Psoas muscle (tissue), 8 donors: ENCODE results near the gene C6. TPM values are rescaled to one million over a fixed set of nuclear protein-coding genes. Genes with fewer than 3 reads are reported as not detected.

Experiments
- ATAC-seq, 4 donors: fragments of 200-7000 bp; cut with Tn5 transposase; one replicate each; pipeline ENCODE4 v1.9.1; 2020; ENCODE audit warnings: moderate library complexity in 3 of 4, mild to moderate bottlenecking in 2 of 4
- DNase-seq, 2 donors: peaks; one replicate each; pipeline ENCODE4 v3.0.0-alpha.2; 2020
- H3K27ac ChIP-seq: fragments of 200-600 bp; one replicate; pipeline ENCODE4 v1.8.0; 2022
- H3K27me3 ChIP-seq, 3 donors: fragments of 200-600 bp in 1 of 3; one replicate each; pipeline versions ENCODE4 v1.6.1 to v1.8.0; 2013 to 2022; ENCODE audit warnings: low read length in 2 of 3, mild to moderate bottlenecking in 2 of 3, moderate library complexity in 1 of 3; ENCODE audit not compliant: insufficient read depth in 3 of 3
- H3K36me3 ChIP-seq, 2 donors: fragments of 200-600 bp in 1 of 2; one replicate each; pipeline versions ENCODE4 v1.6.1 to v1.8.0; 2013 to 2022; ENCODE audit warnings: low read depth in 1 of 2, mild to moderate bottlenecking in 1 of 2, moderate library complexity in 1 of 2; ENCODE audit not compliant: insufficient read depth in 1 of 2
- H3K4me1 ChIP-seq: fragments of 200-600 bp; one replicate; pipeline ENCODE4 v1.8.0; 2022
- H3K4me3 ChIP-seq: fragments of 200-600 bp; one replicate; pipeline ENCODE4 v1.8.0; 2022; ENCODE audit warnings: mild to moderate bottlenecking
- H3K9me3 ChIP-seq: fragments of 200-600 bp; one replicate; pipeline ENCODE4 v1.8.0; 2022
- WGBS, 3 donors: extraction: QIAGEN DNeasy Blood & Tissue Kit; methylation state at CpG; one replicate each; pipeline versions ENCODE4 v1.1.6 to v1.1.7; 2013; 5-methylcytosine and 5-hydroxymethylcytosine counted together
- intact Hi-C, 2 donors: fragments of 100-400 bp; cut with DNase I; formaldehyde crosslinking; loops; one replicate each; pipeline versions ENCODE4 v1.11.0 to v1.14.2; 2022
- polyA plus RNA-seq, 3 donors: library from polyadenylated mRNA; stranded (reverse); fragments of 200-250 nt; gene quantifications; one replicate each; pipeline ENCODE4 v1.2.3, GENCODE V29; 2013
- total RNA-seq, 4 donors: library from RNA; stranded (reverse); fragmentation: NEBNext Ultra II Directional in 2 of 4; extraction: Animal tissue kit (Norgen Biotek cat#: 25700) in 2 of 4; gene quantifications; one replicate each; pipeline versions ENCODE4 v1.2.1 to v1.2.4, GENCODE V29; 2021 to 2023
- TF ChIP-seq, protein P1 (sequence below): fragments of 200-600 bp; IDR thresholded peaks from one replicate; pipeline ENCODE4 v1.8.0; 2022; ENCODE audit warnings: antibody characterized with exemption
- donor health status: healthy with polysubstance abuse.
- donor health status: DM: no; HTN: no; CAD: no; lungs with moderate emphysema.
- donor health status: Bipolar disorder and iron deficiency.
- donor health status: healthy.
- donor health status: DM: yes; HTN: yes; CAD: no.
- donor health status: DM: no; HTN: no; CAD: no.
- donor health status: DM: no; HTN: no; CAD: no.
- donor health status: DM: yes; HTN: yes; CAD: no.

C6 gene
- total and polyA plus RNA-seq, 7 donors: 0.13 to 1.1 (median 0.17) TPM

DNA sequence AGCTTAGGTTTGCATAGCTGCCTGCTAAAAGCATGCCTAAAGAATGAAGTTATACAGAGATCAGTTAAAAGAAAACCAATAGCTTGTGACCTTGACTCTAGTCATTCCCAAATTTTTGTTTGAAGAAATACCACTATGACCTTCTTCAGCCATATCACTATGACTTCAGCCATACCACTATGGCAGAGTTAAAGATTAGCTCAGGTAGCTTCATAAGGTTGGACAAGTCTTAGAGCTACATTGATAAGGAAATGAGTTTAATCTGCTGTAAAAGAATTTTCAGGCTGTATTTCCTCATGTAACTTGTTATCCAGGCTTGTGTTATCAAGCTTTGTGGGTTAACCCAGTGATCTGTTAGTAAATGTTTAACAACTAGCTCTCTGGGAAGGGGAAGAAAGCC is 30.7 kb downstream of the C6 start:
- ATAC-seq (no peak), DNase-seq (no peak)
- H3K36me3 ChIP-seq: no peaks in the 10 kb centered on the region
- H3K27ac ChIP-seq: no peak overlapping the region
- no peaks in the 10 kb centered on the region for H3K9me3 ChIP-seq
- no peaks in the 10 kb centered on the region for H3K4me1 ChIP-seq
- intact Hi-C loops: no loop called here
- no peaks in the 10 kb centered on the region for H3K27me3 ChIP-seq
- no peak overlapping the region for H3K4me3 ChIP-seq
- TF ChIP-seq, protein P1, sequence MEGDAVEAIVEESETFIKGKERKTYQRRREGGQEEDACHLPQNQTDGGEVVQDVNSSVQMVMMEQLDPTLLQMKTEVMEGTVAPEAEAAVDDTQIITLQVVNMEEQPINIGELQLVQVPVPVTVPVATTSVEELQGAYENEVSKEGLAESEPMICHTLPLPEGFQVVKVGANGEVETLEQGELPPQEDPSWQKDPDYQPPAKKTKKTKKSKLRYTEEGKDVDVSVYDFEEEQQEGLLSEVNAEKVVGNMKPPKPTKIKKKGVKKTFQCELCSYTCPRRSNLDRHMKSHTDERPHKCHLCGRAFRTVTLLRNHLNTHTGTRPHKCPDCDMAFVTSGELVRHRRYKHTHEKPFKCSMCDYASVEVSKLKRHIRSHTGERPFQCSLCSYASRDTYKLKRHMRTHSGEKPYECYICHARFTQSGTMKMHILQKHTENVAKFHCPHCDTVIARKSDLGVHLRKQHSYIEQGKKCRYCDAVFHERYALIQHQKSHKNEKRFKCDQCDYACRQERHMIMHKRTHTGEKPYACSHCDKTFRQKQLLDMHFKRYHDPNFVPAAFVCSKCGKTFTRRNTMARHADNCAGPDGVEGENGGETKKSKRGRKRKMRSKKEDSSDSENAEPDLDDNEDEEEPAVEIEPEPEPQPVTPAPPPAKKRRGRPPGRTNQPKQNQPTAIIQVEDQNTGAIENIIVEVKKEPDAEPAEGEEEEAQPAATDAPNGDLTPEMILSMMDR: no peak

- ATAC-seq: no peak
- Histone ChIP-seq H3K27ac (no peak overlapping the region), H3K27me3 (no peaks in the 10 kb centered on the region), H3K9me3 (no peaks in the 10 kb centered on the region), H3K4me3 (no peak overlapping the region), H3K36me3 (no peaks in the 10 kb centered on the region), H3K4me1 (no peaks in the 10 kb centered on the region)
- TF ChIP-seq, protein P1: no peak
- no peak for DNase-seq
- intact Hi-C loops: no loop called here
- WGBS, 3 donors: 55 to 71% (median 62%) methylated on average over 5 of the region's 5 CpGs
Observed at GRCh38 chr5:41181691-41182564, 31.4 kb downstream of the C6 start.

DNA sequence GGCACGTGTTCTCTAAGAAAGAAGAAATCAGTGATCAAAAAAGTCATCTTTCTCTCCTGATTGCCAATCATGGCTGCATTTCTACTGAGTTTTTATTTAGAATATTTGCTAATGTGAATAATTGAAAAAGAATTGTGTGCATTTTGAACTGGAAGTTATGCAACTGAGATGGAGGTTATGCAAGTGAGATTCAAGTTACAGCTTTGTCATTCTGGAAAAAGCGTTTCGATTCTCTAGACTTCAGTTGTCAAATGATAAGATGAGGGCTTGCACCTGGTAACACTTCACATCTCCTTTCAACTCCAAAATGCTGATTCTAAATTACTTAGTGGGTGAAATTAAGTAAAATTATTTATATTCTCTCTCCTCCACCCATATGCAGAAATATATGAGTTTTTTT is 36.4 kb downstream of the C6 start:
- H3K27ac ChIP-seq: no peak overlapping the region
- H3K9me3 ChIP-seq: no peaks in the 10 kb centered on the region
- WGBS, 3 donors: 53 to 69% (median 61%) methylated on average over 3 of the region's 3 CpGs
- H3K27me3 ChIP-seq: no peaks in the 10 kb centered on the region
- no peaks in the 10 kb centered on the region for H3K36me3 ChIP-seq
- no peak for DNase-seq
- intact Hi-C loops: no loop called here
- TF ChIP-seq, protein P1: no peak
- no peak overlapping the region for H3K4me3 ChIP-seq
- no peaks in the 10 kb centered on the region for H3K4me1 ChIP-seq
- ATAC-seq: no peak

GRCh38 chr5:41172012-41172411 is 41.3 kb downstream of the C6 start:
- ATAC-seq: no peak
- 81 to 89% (median 87%) methylated on average over 3 of the region's 3 CpGs for WGBS, 3 donors
- H3K36me3 ChIP-seq: no peaks in the 10 kb centered on the region
- H3K9me3 ChIP-seq: no peaks in the 10 kb centered on the region
- no peaks in the 10 kb centered on the region for H3K4me1 ChIP-seq
- H3K27ac ChIP-seq: no peak overlapping the region
- intact Hi-C loops: no loop called here
- no peaks in the 10 kb centered on the region for H3K27me3 ChIP-seq
- no peak overlapping the region for H3K4me3 ChIP-seq
- TF ChIP-seq, protein P1: no peak
- no peak for DNase-seq

GRCh38 chr5:41161271-41161670 is 52.1 kb downstream of the C6 start:
- Histone ChIP-seq H3K4me1 (no peaks in the 10 kb centered on the region), H3K27me3 (no peaks in the 10 kb centered on the region), H3K4me3 (no peak overlapping the region), H3K36me3 (no peaks in the 10 kb centered on the region), H3K27ac (no peak overlapping the region), H3K9me3 (no peaks in the 10 kb centered on the region)
- ATAC-seq (no peak), DNase-seq (no peak)
- 55 to 81% (median 60%) methylated on average over 1 of the region's 1 CpG for WGBS, 3 donors
- TF ChIP-seq, protein P1: no peak
- intact Hi-C loops: no loop called here
